H9 (cell line): ENCODE data around the gene ITGA11. TPM values are rescaled to one million over a fixed set of nuclear protein-coding genes. Genes with fewer than 3 reads are reported as not detected.

ENCODE experiments used
- DNase-seq: peaks from one replicate; pipeline ENCODE4 v3.0.0-alpha.2; 2017
- H2AFZ ChIP-seq: one replicate; pipeline ENCODE4 v1.6.1; 2013; ENCODE audit warnings: mild to moderate bottlenecking, low read length, control low read depth, moderate library complexity
- H2AK5ac ChIP-seq: 2 replicates; pipeline ENCODE4 v1.6.1; 2013; ENCODE audit warnings: low read length, control low read depth, mixed read lengths; ENCODE audit not compliant: insufficient read length
- H2BK120ac ChIP-seq: one replicate; pipeline ENCODE4 v1.6.1; 2013; ENCODE audit warnings: low read depth, mild to moderate bottlenecking, low read length, control low read depth, inconsistent platforms; ENCODE audit not compliant: poor library complexity, severe bottlenecking
- H2BK12ac ChIP-seq: 2 replicates; pipeline ENCODE4 v1.6.1; 2013; ENCODE audit warnings: low read length, control low read depth, mixed read lengths, low read depth; ENCODE audit not compliant: insufficient read length
- H2BK15ac ChIP-seq: 2 replicates; pipeline ENCODE4 v1.6.1; 2013; ENCODE audit warnings: low read depth, low read length, control low read depth
- H2BK20ac ChIP-seq: one replicate; pipeline ENCODE4 v1.6.1; 2013; ENCODE audit warnings: low read depth, mild to moderate bottlenecking, low read length, control low read depth, inconsistent platforms; ENCODE audit not compliant: poor library complexity, severe bottlenecking
- H2BK5ac ChIP-seq: 2 replicates; pipeline ENCODE4 v1.6.1; 2013; ENCODE audit warnings: low read length, control low read depth, mixed read lengths; ENCODE audit not compliant: insufficient read length
- H3K14ac ChIP-seq: 2 replicates; pipeline ENCODE4 v1.6.1; 2013; ENCODE audit warnings: low read length, control low read depth; ENCODE audit not compliant: insufficient read depth
- H3K18ac ChIP-seq: 2 replicates; pipeline ENCODE4 v1.6.1; 2013; ENCODE audit warnings: low read depth, mild to moderate bottlenecking, mixed read lengths, low read length, control low read depth; ENCODE audit not compliant: insufficient read length
- H3K23ac ChIP-seq: 2 replicates; pipeline ENCODE4 v1.6.1; 2013; ENCODE audit warnings: low read length, control low read depth, mixed read lengths, low read depth; ENCODE audit not compliant: insufficient read length
- H3K23me2 ChIP-seq: 2 replicates; pipeline ENCODE4 v1.6.1; 2013; ENCODE audit warnings: low read depth, mild to moderate bottlenecking, mixed read lengths, low read length, control low read depth; ENCODE audit not compliant: insufficient read length, poor library complexity, severe bottlenecking
- H3K27ac ChIP-seq: 2 replicates; pipeline ENCODE4 v1.5.1; 2013; ENCODE audit warnings: low read length, control low read depth, mixed read lengths, low read depth; ENCODE audit not compliant: insufficient read length
- H3K27me3 ChIP-seq: 2 replicates; pipeline ENCODE4 v1.6.1; 2013; ENCODE audit warnings: low read length, control low read depth, inconsistent platforms; ENCODE audit not compliant: insufficient read depth
- H3K4ac ChIP-seq: 2 replicates; pipeline ENCODE4 v1.6.1; 2013; ENCODE audit warnings: low read depth, mild to moderate bottlenecking, control low read depth, inconsistent platforms, low read length, moderate library complexity
- H3K4me1 ChIP-seq: 2 replicates; pipeline ENCODE4 v1.6.1; 2013; ENCODE audit warnings: low read length, control low read depth, inconsistent platforms; ENCODE audit not compliant: insufficient read depth
- H3K4me2 ChIP-seq: 2 replicates; pipeline ENCODE4 v1.6.1; 2013; ENCODE audit warnings: low read length, control low read depth, mixed read lengths; ENCODE audit not compliant: insufficient read length, insufficient read depth
- H3K56ac ChIP-seq: 2 replicates; pipeline ENCODE4 v1.6.1; 2013; ENCODE audit warnings: low read depth, mild to moderate bottlenecking, mixed read lengths, low read length, control low read depth; ENCODE audit not compliant: insufficient read length
- H3K79me1 ChIP-seq: 2 replicates; pipeline ENCODE4 v1.6.1; 2013; ENCODE audit warnings: low read depth, mild to moderate bottlenecking, moderate library complexity, low read length, control low read depth, inconsistent platforms; ENCODE audit not compliant: insufficient read depth, poor library complexity, severe bottlenecking
- H3K79me2 ChIP-seq: 2 replicates; pipeline ENCODE4 v1.6.1; 2013; ENCODE audit warnings: low read length, control low read depth, inconsistent platforms; ENCODE audit not compliant: insufficient read depth
- H3K9ac ChIP-seq: 2 replicates; pipeline ENCODE4 v1.6.1; 2013; ENCODE audit warnings: low read length, control low read depth, mixed read lengths; ENCODE audit not compliant: insufficient read length; ENCODE audit errors: extremely low read depth
- H3K9me3 ChIP-seq: one replicate; pipeline ENCODE4 v1.6.1; 2013; ENCODE audit warnings: low read depth, low read length, inconsistent platforms; ENCODE audit not compliant: control insufficient read depth
- H3T11ph ChIP-seq: one replicate; pipeline ENCODE4 v1.6.1; 2013; ENCODE audit warnings: mild to moderate bottlenecking, low read length, control low read depth, inconsistent platforms
- H4K20me1 ChIP-seq: one replicate; pipeline ENCODE4 v1.6.1; 2013; ENCODE audit not compliant: control insufficient read depth, insufficient read length, insufficient read depth
- H4K5ac ChIP-seq: 2 replicates; pipeline ENCODE4 v1.6.1; 2013; ENCODE audit warnings: low read depth, mild to moderate bottlenecking, mixed read lengths, low read length, control low read depth; ENCODE audit not compliant: insufficient read length
- H4K8ac ChIP-seq: replicated peaks from 2 replicates; pipeline ENCODE4 v1.6.1; 2013; ENCODE audit warnings: low read length, control low read depth, mixed read lengths, low read depth; ENCODE audit not compliant: insufficient read length
- H4K91ac ChIP-seq: 2 replicates; pipeline ENCODE4 v1.6.1; 2013; ENCODE audit warnings: low read depth, mild to moderate bottlenecking, moderate library complexity, mixed read lengths, low read length, control low read depth; ENCODE audit not compliant: insufficient read length
- H3K27ac Mint-ChIP-seq, 3 experiments: 2 replicates in 2 of 3; 3 replicates in 1 of 3; pipeline ENCODE4 v1.8.0; 2020 to 2021; ENCODE audit warnings: mixed read lengths in 3 of 3, mild to moderate bottlenecking in 1 of 3, moderate library complexity in 1 of 3
- H3K27me3 Mint-ChIP-seq: 2 replicates; pipeline ENCODE4 v1.8.0; 2021; ENCODE audit warnings: low read depth, mild to moderate bottlenecking, moderate library complexity, mixed read lengths
- H3K36me3 Mint-ChIP-seq, 3 experiments: 2 replicates in 2 of 3; 3 replicates in 1 of 3; pipeline ENCODE4 v1.8.0; 2020 to 2021; ENCODE audit warnings: low read depth in 3 of 3, mixed read lengths in 3 of 3; ENCODE audit not compliant: insufficient read depth in 1 of 3
- H3K4me1 Mint-ChIP-seq, 2 experiments: 2 replicates each; pipeline ENCODE4 v1.8.0; 2020; ENCODE audit warnings: mixed read lengths in 2 of 2
- H3K4me3 Mint-ChIP-seq, 2 experiments: 2 replicates in 1 of 2; 3 replicates in 1 of 2; pipeline ENCODE4 v1.8.0; 2020 to 2021; ENCODE audit warnings: mild to moderate bottlenecking in 2 of 2, mixed read lengths in 2 of 2, moderate library complexity in 1 of 2
- H3K9me3 Mint-ChIP-seq, 2 experiments: 2 replicates in 1 of 2; 3 replicates in 1 of 2; pipeline ENCODE4 v1.8.0; 2020; ENCODE audit warnings: mild to moderate bottlenecking in 2 of 2, mixed read lengths in 2 of 2, moderate library complexity in 1 of 2
- WGBS: extraction: QIAGEN DNeasy Blood & Tissue Kit; methylation state at CpG from one replicate; pipeline ENCODE4 v1.1.7; 2013; ENCODE audit warnings: missing lambda C conversion rate, low lambda C conversion rate, mixed read lengths; ENCODE audit not compliant: insufficient read length; ENCODE audit errors: extremely low coverage; 5-methylcytosine and 5-hydroxymethylcytosine counted together
- total RNA-seq: library from RNA; stranded (reverse); gene quantifications from 2 replicates; pipeline ENCODE4 v1.2.1, GENCODE V29; 2021
- TF ChIP-seq, protein P1 (sequence below): fragments of 200-600 bp; sonication (generic); conservative IDR thresholded peaks from 3 replicates; pipeline ENCODE4 v1.8.0; 2021; ENCODE audit warnings: antibody characterized with exemption, mild to moderate bottlenecking

The ITGA11 gene
- total RNA-seq, 1 experiment from 2014 or later: 0.07 TPM

DNA sequence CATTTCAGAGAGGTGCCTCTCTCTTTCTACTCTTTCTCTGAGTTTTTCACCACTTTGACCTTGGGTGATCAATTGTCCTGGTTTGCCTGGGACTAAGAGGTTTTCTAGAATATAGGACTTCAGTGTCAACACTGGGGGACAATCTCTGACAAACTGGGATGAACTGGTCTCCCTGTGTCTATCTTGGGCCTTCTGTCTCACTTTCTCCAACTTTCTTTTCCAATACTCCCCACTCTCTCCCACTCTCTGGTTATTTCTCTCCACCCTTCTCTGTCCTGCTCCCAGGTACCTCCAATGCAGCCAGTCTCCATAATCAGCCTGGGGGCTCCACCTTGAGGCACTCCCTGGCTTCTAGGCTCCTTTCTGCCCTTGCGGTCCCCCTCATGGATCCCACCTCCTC is 4.7 kb upstream of the ITGA11 start:
- Histone ChIP-seq H3K27ac (no peak overlapping the region), H3K23me2 (peaks cover under 1% of the 10 kb centered on the region), H3K4me1 (no peaks in the 10 kb centered on the region), H2AFZ (no peak overlapping the region), H2BK12ac (no peak overlapping the region), H4K91ac (no peak overlapping the region), H2BK20ac (no peak overlapping the region), H3K4ac (no peak overlapping the region), H4K20me1 (no peaks in the 10 kb centered on the region), H3K23ac (no peak overlapping the region), H3K9me3 (no peaks in the 10 kb centered on the region), H3K56ac (no peak overlapping the region), H4K5ac (no peak overlapping the region), H2BK15ac (no peak overlapping the region), H4K8ac (no peak overlapping the region), H3K14ac (no peak overlapping the region), H3K27me3 (peaks cover 16% of the 10 kb centered on the region; the same call in 1 of the 2 replicates), H3K4me2 (no peak overlapping the region), H2BK5ac (no peak overlapping the region), H3K18ac (no peak overlapping the region), H2BK120ac (no peak overlapping the region), H3T11ph (no peak overlapping the region), H3K79me1 (no peaks in the 10 kb centered on the region), H3K9ac (no peak overlapping the region), H2AK5ac (no peak overlapping the region), H3K79me2 (no peaks in the 10 kb centered on the region)
- peaks cover 84% of the 10 kb centered on the region for H3K27me3 Mint-ChIP-seq
- TF ChIP-seq, protein P1, sequence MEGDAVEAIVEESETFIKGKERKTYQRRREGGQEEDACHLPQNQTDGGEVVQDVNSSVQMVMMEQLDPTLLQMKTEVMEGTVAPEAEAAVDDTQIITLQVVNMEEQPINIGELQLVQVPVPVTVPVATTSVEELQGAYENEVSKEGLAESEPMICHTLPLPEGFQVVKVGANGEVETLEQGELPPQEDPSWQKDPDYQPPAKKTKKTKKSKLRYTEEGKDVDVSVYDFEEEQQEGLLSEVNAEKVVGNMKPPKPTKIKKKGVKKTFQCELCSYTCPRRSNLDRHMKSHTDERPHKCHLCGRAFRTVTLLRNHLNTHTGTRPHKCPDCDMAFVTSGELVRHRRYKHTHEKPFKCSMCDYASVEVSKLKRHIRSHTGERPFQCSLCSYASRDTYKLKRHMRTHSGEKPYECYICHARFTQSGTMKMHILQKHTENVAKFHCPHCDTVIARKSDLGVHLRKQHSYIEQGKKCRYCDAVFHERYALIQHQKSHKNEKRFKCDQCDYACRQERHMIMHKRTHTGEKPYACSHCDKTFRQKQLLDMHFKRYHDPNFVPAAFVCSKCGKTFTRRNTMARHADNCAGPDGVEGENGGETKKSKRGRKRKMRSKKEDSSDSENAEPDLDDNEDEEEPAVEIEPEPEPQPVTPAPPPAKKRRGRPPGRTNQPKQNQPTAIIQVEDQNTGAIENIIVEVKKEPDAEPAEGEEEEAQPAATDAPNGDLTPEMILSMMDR: no peak
- DNase-seq: peak; percentile 17
- H3K9me3 Mint-ChIP-seq: peaks cover 0 to 2% of the 10 kb centered on the region in 2 experiments; a peak in 2 of 5 replicates
- H3K27ac Mint-ChIP-seq: no peak overlapping the region
- no CpG with 5 or more reads among the region's 1 CpG for WGBS
- no peaks in the 10 kb centered on the region for H3K36me3 Mint-ChIP-seq
- no peak overlapping the region for H3K4me3 Mint-ChIP-seq
- H3K4me1 Mint-ChIP-seq: peaks cover 20 to 26% of the 10 kb centered on the region in 2 experiments
